LoVo (cell line): Measurements from ENCODE around the gene KCNT2.
A peak's percentile ranks its signal among the peaks of the same experiment; 100 is the strongest.
"Not testable (repeated sequence)": the region's sequence is repeated elsewhere in the genome, so short reads cannot be mapped to it uniquely, and the experiment has no call there.

Source experiments
- DNase-seq: peaks from one replicate; pipeline ENCODE4 v3.0.0-alpha.2; 2016; ENCODE audit warnings: low spot score

KCNT2 gene

GRCh38 chr1:196590012-196590708, 18.1 kb downstream of the KCNT2 start:
- DNase-seq: no peak

GRCh38 chr1:196584696-196585095, 23.5 kb downstream of the KCNT2 start:
- peak; percentile 15 for DNase-seq

- DNase-seq: no peak
Observed at GRCh38 chr1:196577386-196577785, 30.9 kb downstream of the KCNT2 start.

DNA sequence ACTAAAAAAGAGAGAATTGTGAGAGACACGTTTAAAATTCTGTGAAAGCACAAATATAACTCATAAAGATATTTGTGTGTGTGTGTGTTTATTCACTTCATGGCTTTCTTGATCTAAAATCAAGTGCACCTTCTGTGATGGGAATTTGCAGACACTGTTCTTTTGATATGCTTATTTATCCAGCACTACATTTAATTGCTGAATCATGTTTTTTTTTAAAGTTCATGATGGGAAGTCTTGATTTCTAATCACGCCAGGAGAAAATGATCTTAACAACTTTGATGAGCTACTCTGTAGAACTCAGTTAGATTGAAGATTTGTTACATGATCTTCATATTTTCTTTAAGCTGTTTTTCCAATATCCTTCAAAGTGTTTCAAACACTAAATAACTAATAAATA, 35.0 kb downstream of the KCNT2 start:
- DNase-seq: no peak

- DNase-seq: no peak
Observed at GRCh38 chr1:196567238-196567637, 41.0 kb downstream of the KCNT2 start.

- no peak for DNase-seq
Observed at GRCh38 chr1:196563768-196564167, 44.5 kb downstream of the KCNT2 start.

GRCh38 chr1:196559314-196559713, 48.9 kb downstream of the KCNT2 start:
- DNase-seq: no peak

DNA sequence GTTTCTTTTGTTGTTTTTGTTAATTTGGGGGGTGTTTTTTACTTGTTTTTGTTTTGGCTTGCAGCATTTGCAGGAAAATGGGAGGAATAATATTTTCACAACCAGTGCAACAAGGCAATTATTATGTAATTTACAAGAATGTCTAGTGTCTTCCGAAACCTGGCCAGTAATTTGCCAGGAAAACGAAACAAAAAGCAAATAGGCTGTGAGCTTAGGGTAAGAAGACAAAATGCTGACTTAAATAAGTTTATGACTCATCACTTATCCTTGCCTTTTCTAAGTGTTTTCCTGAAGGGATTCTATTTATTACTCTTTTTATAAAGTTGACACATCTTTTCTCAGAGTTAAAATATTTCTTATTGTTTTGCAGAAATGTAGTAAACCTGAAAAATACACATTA, 49.8 kb downstream of the KCNT2 start:
- peak; percentile 13 for DNase-seq

- no peak for DNase-seq
Observed at GRCh38 chr1:196557797-196558196, 50.4 kb downstream of the KCNT2 start.

DNA sequence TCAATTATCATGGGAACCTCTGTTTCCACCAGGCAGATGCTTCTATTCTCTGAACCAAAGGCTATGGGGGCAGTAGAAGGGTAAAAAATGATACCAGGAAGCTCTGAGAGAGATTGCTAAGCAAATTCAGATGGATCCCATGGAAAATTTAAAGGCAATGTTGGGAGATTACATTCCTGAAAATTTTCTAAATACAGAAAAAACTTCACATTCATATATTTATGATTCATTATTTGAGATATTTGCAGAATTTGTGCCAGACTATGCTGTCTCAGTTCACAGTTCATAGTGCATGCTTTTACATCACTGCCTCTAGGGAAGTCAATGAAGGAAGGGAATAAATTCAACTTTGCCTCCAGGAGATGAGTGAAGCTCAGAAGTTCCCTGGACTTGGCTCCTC, 57.5 kb downstream of the KCNT2 start:
- no peak for DNase-seq

DNA sequence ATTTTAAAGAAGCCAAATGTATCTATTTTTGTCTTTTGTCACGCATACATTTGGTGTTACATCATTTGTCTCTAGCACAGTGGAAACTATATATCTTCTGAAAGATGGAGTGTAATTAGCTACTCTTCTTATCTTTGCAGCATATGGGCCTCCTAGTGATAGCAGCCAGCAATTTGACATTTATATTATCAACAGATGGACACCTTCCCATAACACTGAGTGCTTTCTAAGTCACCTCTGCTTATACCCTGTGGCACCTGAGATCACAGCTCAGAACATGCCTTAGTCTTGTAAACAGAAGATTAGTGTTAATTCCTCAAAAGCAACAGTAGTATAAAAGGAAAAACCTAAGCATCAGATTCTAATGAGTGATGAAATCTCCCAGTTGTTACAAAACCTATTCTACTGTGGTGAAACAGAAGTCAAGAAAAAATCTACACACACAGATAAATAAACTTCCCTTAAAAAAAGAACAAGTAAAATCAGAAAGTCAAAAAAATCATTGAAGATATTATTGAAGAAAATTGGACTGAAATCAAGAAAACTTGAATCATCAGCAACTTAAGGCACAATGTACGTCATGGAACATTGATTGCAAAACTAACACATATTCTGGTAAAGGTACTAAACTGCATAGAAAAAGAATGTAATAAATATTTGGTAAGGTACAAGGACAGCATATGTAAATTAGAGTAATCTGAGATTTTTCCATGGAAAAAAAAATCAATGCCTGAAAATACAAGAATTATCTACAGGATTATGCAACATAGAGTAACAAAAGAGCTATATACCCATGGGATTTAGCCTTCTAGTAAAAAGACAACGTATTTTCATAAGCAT, 61.7 kb downstream of the KCNT2 start:
- no peak for DNase-seq

DNA sequence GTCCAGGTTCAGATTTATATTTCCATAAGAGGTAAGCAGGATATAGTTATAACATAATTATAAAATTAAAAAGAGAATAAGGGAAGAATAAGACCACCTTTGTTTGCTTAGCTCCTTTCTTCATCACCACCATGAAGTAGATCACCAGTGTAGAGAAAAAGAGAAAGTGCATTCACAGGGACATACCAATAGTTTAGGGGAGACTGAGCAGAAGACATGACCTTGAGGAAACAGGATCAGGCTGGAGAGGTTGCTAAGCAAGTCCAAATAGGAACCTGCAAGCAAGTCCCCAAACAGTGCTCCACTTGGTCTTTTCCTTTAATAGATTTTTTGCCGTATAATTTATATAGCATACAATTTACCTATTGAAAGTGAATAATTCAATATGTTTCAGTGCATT, 63.0 kb downstream of the KCNT2 start:
- DNase-seq: no peak

- DNase-seq: no peak
Observed at GRCh38 chr1:196544617-196545016, 63.6 kb downstream of the KCNT2 start.

- DNase-seq: no peak
Observed at GRCh38 chr1:196543833-196544232, 64.4 kb downstream of the KCNT2 start.

GRCh38 chr1:196538473-196538872, 69.8 kb downstream of the KCNT2 start:
- no peak for DNase-seq

- DNase-seq: no peak
Observed at GRCh38 chr1:196535727-196536126, 72.5 kb downstream of the KCNT2 start.

DNA sequence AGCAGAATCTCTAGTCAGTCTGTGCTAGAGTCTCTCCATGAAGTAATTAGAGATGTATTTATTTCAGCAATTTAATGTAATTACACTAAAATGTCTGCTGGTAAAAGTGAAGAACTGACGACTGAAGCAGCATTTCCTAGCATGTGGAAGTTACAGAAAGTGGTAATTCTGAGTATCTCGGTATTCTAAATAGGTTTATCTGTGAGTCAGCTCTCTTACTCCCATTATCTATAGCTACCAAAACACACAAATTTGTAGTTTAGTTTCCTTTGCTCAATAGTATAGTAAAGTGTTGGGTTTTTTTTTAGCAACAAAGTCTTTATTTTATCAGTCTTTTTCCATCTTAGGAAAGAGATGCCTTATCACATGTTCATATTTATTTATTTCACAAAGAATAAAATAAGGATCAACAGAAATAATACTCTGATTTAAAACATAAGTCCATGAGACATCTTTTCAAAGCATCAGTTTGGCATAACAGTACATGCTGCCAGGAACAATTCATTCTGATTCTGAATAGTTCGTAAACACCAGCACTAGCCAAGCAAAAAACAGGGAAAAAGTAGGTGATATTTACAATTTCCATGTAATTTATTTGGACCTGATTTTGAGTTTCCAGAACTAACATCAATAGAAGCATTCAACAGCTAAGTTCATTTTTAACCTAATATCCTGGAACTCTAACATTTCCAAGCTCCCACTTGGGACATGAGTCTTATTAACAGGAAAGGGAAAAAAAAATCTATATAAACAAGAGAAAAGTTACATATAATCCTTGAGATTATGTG, 76.3 kb downstream of the KCNT2 start:
- no peak for DNase-seq

GRCh38 chr1:196527919-196528318, 80.3 kb downstream of the KCNT2 start:
- DNase-seq: no peak

- not testable (repeated sequence) for DNase-seq
Observed at GRCh38 chr1:196522574-196523345, 85.5 kb downstream of the KCNT2 start.

DNA sequence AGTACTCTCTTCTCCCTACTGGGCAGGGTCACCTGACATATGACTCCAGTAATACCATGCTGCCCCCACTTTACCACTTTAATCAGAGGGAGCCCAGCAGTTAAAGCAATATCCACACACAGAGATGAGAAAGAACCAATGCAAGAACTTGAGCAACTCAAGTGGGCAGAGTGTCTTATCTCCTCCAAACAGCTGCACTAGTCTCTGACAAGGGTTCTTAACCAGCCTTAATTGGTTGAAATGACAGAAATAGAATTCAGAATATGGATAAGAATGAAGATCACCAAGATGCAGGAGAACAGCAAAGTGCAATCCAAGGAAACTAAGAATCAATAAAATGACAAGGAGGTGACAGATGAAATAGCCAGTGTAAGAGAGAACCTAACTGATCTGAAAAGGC, 91.0 kb downstream of the KCNT2 start:
- no peak for DNase-seq

GRCh38 chr1:196516373-196516772, 91.9 kb downstream of the KCNT2 start:
- no peak for DNase-seq

DNA sequence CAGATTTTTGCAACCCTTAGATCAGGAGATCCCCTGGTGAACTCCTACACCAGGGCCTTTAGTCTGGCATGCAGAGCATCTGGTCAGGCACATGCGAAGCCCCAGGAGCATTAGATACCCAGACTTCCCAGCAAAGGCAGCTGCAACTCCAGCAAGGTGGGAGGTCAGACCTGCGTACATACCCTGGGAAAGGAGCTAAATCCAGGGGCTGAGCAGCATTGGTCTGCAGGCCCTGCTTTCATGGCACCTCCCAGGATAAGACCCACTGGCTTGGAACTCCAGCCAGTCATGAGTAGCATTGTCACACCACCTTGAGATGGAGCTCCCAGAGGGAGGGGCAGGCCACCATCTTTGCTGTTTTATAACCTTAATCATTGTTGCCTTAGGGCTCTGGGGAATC, 92.3 kb downstream of the KCNT2 start:
- DNase-seq: no peak
